ENCODE measurements around the gene ATG2B.
"Not testable (repeated sequence)": the region's sequence is repeated elsewhere in the genome, so short reads cannot be mapped to it uniquely, and the experiment has no call there.

Gene ATG2B

GRCh38 chr14:96247031-96247430, 116.1 kb downstream of the ATG2B start:
- no peak for DNase-seq

GRCh38 chr14:96246539-96246847, 116.6 kb downstream of the ATG2B start:
- no peak for DNase-seq

- DNase-seq: no peak
These were observed 117.2 kb downstream of the ATG2B start for GRCh38 chr14:96245710-96246538.

GRCh38 chr14:96245074-96245473, 118.1 kb downstream of the ATG2B start:
- DNase-seq: not testable (repeated sequence)

GRCh38 chr14:96243785-96244184, 119.4 kb downstream of the ATG2B start:
- DNase-seq: no peak

GRCh38 chr14:96242126-96242525, 121.0 kb downstream of the ATG2B start:
- DNase-seq: no peak

- no peak for DNase-seq
These were observed 122.5 kb downstream of the ATG2B start for GRCh38 chr14:96240641-96241040.

- no peak for DNase-seq
These were observed 123.4 kb downstream of the ATG2B start for GRCh38 chr14:96239711-96240141.

GRCh38 chr14:96238676-96239265, 124.4 kb downstream of the ATG2B start:
- no peak for DNase-seq

GRCh38 chr14:96237641-96238040, 125.5 kb downstream of the ATG2B start:
- no peak for DNase-seq

GRCh38 chr14:96235426-96235825, 127.7 kb downstream of the ATG2B start:
- no peak for DNase-seq

GRCh38 chr14:96233661-96234060, 129.5 kb downstream of the ATG2B start:
- DNase-seq: no peak

- DNase-seq: no peak
These were observed 130.6 kb downstream of the ATG2B start for GRCh38 chr14:96232506-96232905.

- DNase-seq: no peak
These were observed 131.5 kb downstream of the ATG2B start for GRCh38 chr14:96231526-96232130.

GRCh38 chr14:96231056-96231455, 132.1 kb downstream of the ATG2B start:
- no peak for DNase-seq

GRCh38 chr14:96229315-96229714, 133.8 kb downstream of the ATG2B start:
- no peak for DNase-seq
